ENCODE data around the gene VPS39. TPM values are rescaled to one million over a fixed set of nuclear protein-coding genes. Genes with fewer than 3 reads are reported as not detected.

The VPS39 gene
- total and polyA plus RNA-seq, 2 donors (not counting 1 experiment from before 2014, with no cell fraction given), result 53.7 to 55.5 TPM

DNA sequence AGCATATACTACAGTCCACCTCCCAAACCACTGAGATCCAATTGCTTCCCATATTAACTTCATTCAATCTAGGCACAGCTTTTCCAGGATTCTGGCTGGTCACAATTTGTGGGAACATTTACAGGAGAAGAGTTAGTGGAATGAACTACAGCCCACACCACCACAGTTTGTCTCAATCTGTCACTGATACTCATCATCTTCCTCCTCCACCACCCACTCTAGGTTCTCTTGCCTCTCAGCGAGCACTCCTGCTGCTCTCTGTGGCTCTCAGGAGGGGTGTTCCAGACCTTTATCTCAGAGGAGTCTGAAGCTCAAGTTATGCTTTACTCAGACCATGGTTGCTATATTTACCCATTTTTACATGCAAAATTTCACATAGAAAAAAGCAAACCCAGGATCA, 87.8 kb downstream of the VPS39 start:
- Histone ChIP-seq H3K27me3 (ENCODE audit: control insufficient read depth, insufficient read depth, low read length) (peaks cover 29% of the 10 kb centered on the region), H3K9ac (ENCODE audit: insufficient read depth, low read length) (no peak overlapping the region)

DNA sequence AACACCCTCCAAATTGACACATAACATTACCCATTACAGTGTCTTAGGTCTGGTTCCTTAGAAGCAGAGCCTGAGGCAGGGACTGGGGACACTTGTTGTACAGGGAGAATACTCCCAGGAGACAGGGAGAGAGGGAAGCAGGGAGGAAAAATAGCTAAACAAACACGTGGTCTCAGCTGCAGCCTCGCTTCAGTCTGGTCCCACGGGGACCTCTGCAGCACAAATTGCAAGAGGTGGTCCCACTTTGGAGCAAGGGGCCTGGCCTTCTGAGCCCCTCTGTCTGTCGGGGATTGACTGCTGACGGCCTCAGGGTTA, 88.7 kb downstream of the VPS39 start:
- H3K9me3 ChIP-seq (ENCODE audit: control insufficient read depth, insufficient read depth, low read depth, low read length), result no peaks in the 10 kb centered on the region

More for the DNA sequence above, 87.8 kb downstream of the VPS39 start:
- H3K36me3 ChIP-seq (ENCODE audit: control insufficient read depth, insufficient read depth, low read length), result no peaks in the 10 kb centered on the region
- no peak overlapping the region for H3K27ac ChIP-seq (ENCODE audit: insufficient read depth, low read length)
- H3K4me1 ChIP-seq (ENCODE audit: control insufficient read depth, extremely low read depth, insufficient read depth, low read length), result no peaks in the 10 kb centered on the region
- no peak overlapping the region for H2AFZ ChIP-seq (ENCODE audit: low read length)
- H3K4me2 ChIP-seq (ENCODE audit: extremely low read depth, insufficient read depth, low read length), result no peak overlapping the region
- no peaks in the 10 kb centered on the region for H4K20me1 ChIP-seq (ENCODE audit: control insufficient read depth, extremely low read depth, insufficient read depth, low read length)
- H3K4me3 ChIP-seq (replicated peaks in 1 of 4; ENCODE audit: control extremely low read depth in 1 of 4, insufficient read depth in 1 of 4, low read depth in 3 of 4, low read length in 4 of 4), result no peak overlapping the region
- no peaks in the 10 kb centered on the region for H3K79me2 ChIP-seq (ENCODE audit: control insufficient read depth, insufficient read depth, low read length)
- DNase-seq (ENCODE audit: low read depth in 2 of 2), result no peak
- no peaks in the 10 kb centered on the region for H3K9me3 ChIP-seq (ENCODE audit: control insufficient read depth, insufficient read depth, low read depth, low read length)
- no peak for TF ChIP-seq CTCF (conservative IDR thresholded peaks at IDR 0.05 in 1 of 2, IDR thresholded peaks at IDR 0.05 in 1 of 2; ENCODE audit: low read depth in 1 of 2, low read length in 2 of 2)
- no peak for TF ChIP-seq EZH2 (IDR thresholded peaks at IDR 0.05; ENCODE audit: low read length, missing control alignments)

DNA sequence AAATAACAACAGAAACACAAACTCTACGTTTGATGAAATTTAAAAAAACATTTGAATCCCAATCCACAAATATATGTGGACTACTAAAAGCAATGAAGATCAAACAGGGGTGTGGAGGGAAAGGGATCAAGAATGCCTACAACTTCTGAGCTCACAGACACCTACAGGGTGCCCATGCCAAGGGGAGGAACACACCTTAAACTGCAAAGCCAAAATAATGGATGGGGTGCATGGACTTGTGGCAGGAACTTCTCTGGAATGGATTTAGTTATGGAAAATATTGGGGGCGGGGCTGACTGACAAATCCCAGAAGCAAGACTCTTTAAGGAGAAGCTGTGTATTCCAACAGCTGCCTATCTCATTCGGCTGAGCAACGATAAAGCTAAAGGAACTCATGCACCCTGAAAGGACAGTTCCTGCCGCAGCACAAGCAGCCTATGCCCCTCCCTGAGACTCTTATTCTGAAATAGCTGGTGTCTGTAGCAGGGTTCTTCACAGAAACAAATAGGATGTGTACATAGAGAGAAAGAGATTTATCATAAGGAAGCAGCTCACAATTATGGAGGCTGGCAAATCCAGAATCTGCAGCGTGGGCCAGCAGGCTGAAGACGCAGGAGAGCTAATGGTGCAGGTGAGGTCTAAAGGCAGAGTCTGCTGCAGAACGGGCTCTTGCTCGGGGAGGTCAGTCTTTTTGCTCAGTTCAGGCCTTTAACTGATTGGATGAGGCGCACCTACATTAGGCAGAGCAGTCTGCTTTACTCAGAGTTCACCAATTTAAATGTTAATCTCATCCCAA, 89.3 kb downstream of the VPS39 start:
- no peak overlapping the region for H2AFZ ChIP-seq (ENCODE audit: low read length)
- no peaks in the 10 kb centered on the region for H3K9me3 ChIP-seq (ENCODE audit: control insufficient read depth, insufficient read depth, low read depth, low read length)
- H3K79me2 ChIP-seq (ENCODE audit: control insufficient read depth, insufficient read depth, low read length), result no peaks in the 10 kb centered on the region
- H3K9ac ChIP-seq (ENCODE audit: insufficient read depth, low read length), result no peak overlapping the region
- H3K4me1 ChIP-seq (ENCODE audit: control insufficient read depth, extremely low read depth, insufficient read depth, low read length), result no peaks in the 10 kb centered on the region
- no peak overlapping the region for H3K4me2 ChIP-seq (ENCODE audit: extremely low read depth, insufficient read depth, low read length)
- peaks cover 29% of the 10 kb centered on the region for H3K27me3 ChIP-seq (ENCODE audit: control insufficient read depth, insufficient read depth, low read length)
- H3K4me3 ChIP-seq (replicated peaks in 1 of 4; ENCODE audit: control extremely low read depth in 1 of 4, insufficient read depth in 1 of 4, low read depth in 3 of 4, low read length in 4 of 4), result no peak overlapping the region
- no peaks in the 10 kb centered on the region for H3K36me3 ChIP-seq (ENCODE audit: control insufficient read depth, insufficient read depth, low read length)
- peak in 1 of 2 donors; percentile 14 for DNase-seq (ENCODE audit: low read depth in 2 of 2)
- TF ChIP-seq CTCF (conservative IDR thresholded peaks at IDR 0.05 in 1 of 2, IDR thresholded peaks at IDR 0.05 in 1 of 2; ENCODE audit: low read depth in 1 of 2, low read length in 2 of 2), result no peak
- TF ChIP-seq EZH2 (IDR thresholded peaks at IDR 0.05; ENCODE audit: low read length, missing control alignments), result no peak
- H3K27ac ChIP-seq (ENCODE audit: insufficient read depth, low read length), result no peak overlapping the region
- H4K20me1 ChIP-seq (ENCODE audit: control insufficient read depth, extremely low read depth, insufficient read depth, low read length), result no peaks in the 10 kb centered on the region

More for the DNA sequence above, 88.7 kb downstream of the VPS39 start:
- Histone ChIP-seq H3K79me2 (ENCODE audit: control insufficient read depth, insufficient read depth, low read length) (no peaks in the 10 kb centered on the region), H3K4me3 (replicated peaks in 1 of 4; ENCODE audit: control extremely low read depth in 1 of 4, insufficient read depth in 1 of 4, low read depth in 3 of 4, low read length in 4 of 4) (no peak overlapping the region), H3K4me2 (ENCODE audit: extremely low read depth, insufficient read depth, low read length) (no peak overlapping the region), H4K20me1 (ENCODE audit: control insufficient read depth, extremely low read depth, insufficient read depth, low read length) (no peaks in the 10 kb centered on the region), H3K9ac (ENCODE audit: insufficient read depth, low read length) (no peak overlapping the region), H3K27ac (ENCODE audit: insufficient read depth, low read length) (no peak overlapping the region), H3K4me1 (ENCODE audit: control insufficient read depth, extremely low read depth, insufficient read depth, low read length) (no peaks in the 10 kb centered on the region), H3K36me3 (ENCODE audit: control insufficient read depth, insufficient read depth, low read length) (no peaks in the 10 kb centered on the region), H3K27me3 (ENCODE audit: control insufficient read depth, insufficient read depth, low read length) (peaks cover 29% of the 10 kb centered on the region), H2AFZ (ENCODE audit: low read length) (no peak overlapping the region)
- TF ChIP-seq CTCF (conservative IDR thresholded peaks at IDR 0.05 in 1 of 2, IDR thresholded peaks at IDR 0.05 in 1 of 2; ENCODE audit: low read depth in 1 of 2, low read length in 2 of 2), result no peak
- no peak for TF ChIP-seq EZH2 (IDR thresholded peaks at IDR 0.05; ENCODE audit: low read length, missing control alignments)
- no peak for DNase-seq (ENCODE audit: low read depth in 2 of 2)

All from fibroblast of lung (primary cell).